Measurements from ENCODE around the gene IRS2. TPM values are rescaled to one million over a fixed set of nuclear protein-coding genes. Genes with fewer than 3 reads are reported as not detected.

Gene IRS2
- total RNA-seq, 1 experiment from 2014 or later = 9.2 TPM

DNA sequence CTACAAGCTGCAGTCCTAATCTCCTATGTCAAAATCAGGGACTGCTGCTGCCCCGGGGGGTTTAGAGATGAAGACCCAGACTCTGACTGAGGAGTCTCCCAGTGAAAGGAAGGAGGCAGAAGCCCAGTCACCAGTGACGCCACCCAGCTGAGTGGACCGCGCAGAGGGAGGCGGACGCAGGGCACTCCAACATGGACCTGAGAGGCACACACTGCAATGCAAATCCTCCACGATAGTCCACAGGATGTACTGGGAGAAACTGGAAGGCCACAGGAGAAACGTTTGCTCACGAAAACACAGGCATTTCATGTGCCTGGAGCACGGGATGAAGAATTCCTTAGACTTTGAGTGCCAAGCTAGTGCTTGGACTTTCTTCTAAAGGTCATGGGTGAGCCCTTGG lies 58.3 kb downstream of the IRS2 start:
- H2AFZ ChIP-seq (ENCODE audit: low read depth, low read length, poor library complexity, severe bottlenecking) = no peak overlapping the region
- TF ChIP-seq POLR2AphosphoS5 (IDR thresholded peaks at IDR 0.05; ENCODE audit: low read depth, low read length) (no peak), CBX3 (IDR thresholded peaks at IDR 0.05; ENCODE audit: low read depth) (no peak), ELF1 (IDR thresholded peaks at IDR 0.05; ENCODE audit: borderline replicate concordance, low read depth) (no peak), EGR1 (IDR thresholded peaks at IDR 0.05; ENCODE audit: low read depth) (no peak), SP1 (IDR thresholded peaks at IDR 0.05; ENCODE audit: low read depth) (no peak), YY1 (IDR thresholded peaks at IDR 0.05; ENCODE audit: extremely low read depth, insufficient replicate concordance, low read depth, low read length) (no peak), EZH2 (IDR thresholded peaks at IDR 0.05) (no peak), SRF (IDR thresholded peaks at IDR 0.05; ENCODE audit: low read depth) (no peak), EZH2phosphoT487 (IDR thresholded peaks at IDR 0.05; ENCODE audit: borderline replicate concordance) (no peak), JUND (IDR thresholded peaks at IDR 0.05) (no peak), POLR2A (IDR thresholded peaks at IDR 0.05; ENCODE audit: borderline replicate concordance, extremely low read depth, insufficient read depth, insufficient read length) (no peak), SIN3A (IDR thresholded peaks at IDR 0.05; ENCODE audit: low read depth) (no peak), FOSL1 (IDR thresholded peaks at IDR 0.05; ENCODE audit: low read depth) (no peak), ZFX (IDR thresholded peaks at IDR 0.05) (no peak), CEBPB (IDR thresholded peaks at IDR 0.05; ENCODE audit: low read depth) (no peak), RAD21 (IDR thresholded peaks at IDR 0.05; ENCODE audit: low read depth) (no peak)
- TF ChIP-seq, protein P1, sequence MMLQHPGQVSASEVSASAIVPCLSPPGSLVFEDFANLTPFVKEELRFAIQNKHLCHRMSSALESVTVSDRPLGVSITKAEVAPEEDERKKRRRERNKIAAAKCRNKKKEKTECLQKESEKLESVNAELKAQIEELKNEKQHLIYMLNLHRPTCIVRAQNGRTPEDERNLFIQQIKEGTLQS (IDR thresholded peaks at IDR 0.05) = no peak
- TF ChIP-seq, protein P2, sequence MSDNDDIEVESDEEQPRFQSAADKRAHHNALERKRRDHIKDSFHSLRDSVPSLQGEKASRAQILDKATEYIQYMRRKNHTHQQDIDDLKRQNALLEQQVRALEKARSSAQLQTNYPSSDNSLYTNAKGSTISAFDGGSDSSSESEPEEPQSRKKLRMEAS (IDR thresholded peaks at IDR 0.05) = no peak
- TF ChIP-seq, protein P3, sequence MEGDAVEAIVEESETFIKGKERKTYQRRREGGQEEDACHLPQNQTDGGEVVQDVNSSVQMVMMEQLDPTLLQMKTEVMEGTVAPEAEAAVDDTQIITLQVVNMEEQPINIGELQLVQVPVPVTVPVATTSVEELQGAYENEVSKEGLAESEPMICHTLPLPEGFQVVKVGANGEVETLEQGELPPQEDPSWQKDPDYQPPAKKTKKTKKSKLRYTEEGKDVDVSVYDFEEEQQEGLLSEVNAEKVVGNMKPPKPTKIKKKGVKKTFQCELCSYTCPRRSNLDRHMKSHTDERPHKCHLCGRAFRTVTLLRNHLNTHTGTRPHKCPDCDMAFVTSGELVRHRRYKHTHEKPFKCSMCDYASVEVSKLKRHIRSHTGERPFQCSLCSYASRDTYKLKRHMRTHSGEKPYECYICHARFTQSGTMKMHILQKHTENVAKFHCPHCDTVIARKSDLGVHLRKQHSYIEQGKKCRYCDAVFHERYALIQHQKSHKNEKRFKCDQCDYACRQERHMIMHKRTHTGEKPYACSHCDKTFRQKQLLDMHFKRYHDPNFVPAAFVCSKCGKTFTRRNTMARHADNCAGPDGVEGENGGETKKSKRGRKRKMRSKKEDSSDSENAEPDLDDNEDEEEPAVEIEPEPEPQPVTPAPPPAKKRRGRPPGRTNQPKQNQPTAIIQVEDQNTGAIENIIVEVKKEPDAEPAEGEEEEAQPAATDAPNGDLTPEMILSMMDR (IDR thresholded peaks at IDR 0.05 in 2 of 3, conservative IDR thresholded peaks at IDR 0.05 in 1 of 3; ENCODE audit: borderline replicate concordance in 1 of 3, insufficient read depth in 1 of 3, low read depth in 2 of 3, low read length in 2 of 3) = no peak
- TF ChIP-seq, protein P4, sequence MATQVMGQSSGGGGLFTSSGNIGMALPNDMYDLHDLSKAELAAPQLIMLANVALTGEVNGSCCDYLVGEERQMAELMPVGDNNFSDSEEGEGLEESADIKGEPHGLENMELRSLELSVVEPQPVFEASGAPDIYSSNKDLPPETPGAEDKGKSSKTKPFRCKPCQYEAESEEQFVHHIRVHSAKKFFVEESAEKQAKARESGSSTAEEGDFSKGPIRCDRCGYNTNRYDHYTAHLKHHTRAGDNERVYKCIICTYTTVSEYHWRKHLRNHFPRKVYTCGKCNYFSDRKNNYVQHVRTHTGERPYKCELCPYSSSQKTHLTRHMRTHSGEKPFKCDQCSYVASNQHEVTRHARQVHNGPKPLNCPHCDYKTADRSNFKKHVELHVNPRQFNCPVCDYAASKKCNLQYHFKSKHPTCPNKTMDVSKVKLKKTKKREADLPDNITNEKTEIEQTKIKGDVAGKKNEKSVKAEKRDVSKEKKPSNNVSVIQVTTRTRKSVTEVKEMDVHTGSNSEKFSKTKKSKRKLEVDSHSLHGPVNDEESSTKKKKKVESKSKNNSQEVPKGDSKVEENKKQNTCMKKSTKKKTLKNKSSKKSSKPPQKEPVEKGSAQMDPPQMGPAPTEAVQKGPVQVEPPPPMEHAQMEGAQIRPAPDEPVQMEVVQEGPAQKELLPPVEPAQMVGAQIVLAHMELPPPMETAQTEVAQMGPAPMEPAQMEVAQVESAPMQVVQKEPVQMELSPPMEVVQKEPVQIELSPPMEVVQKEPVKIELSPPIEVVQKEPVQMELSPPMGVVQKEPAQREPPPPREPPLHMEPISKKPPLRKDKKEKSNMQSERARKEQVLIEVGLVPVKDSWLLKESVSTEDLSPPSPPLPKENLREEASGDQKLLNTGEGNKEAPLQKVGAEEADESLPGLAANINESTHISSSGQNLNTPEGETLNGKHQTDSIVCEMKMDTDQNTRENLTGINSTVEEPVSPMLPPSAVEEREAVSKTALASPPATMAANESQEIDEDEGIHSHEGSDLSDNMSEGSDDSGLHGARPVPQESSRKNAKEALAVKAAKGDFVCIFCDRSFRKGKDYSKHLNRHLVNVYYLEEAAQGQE (IDR thresholded peaks at IDR 0.05; ENCODE audit: low read depth) = no peak
- CTCF ChIA-PET = no interaction called here
- DNase-seq (ENCODE audit: low read depth, low spot score) (no peak), ATAC-seq (no peak)
- H3K36me3 ChIP-seq (ENCODE audit: control insufficient read depth in 1 of 2, insufficient read depth in 2 of 2, low read length in 2 of 2) = no peaks in the 10 kb centered on the region
- no peaks in the 10 kb centered on the region for H3K9me3 ChIP-seq (ENCODE audit: control insufficient read depth in 1 of 2, insufficient read depth in 1 of 2, low read depth in 1 of 2, low read length in 2 of 2)
- H3K9ac ChIP-seq (ENCODE audit: low read length) = no peak overlapping the region
- RAD21 ChIA-PET (ENCODE audit: low non-redundant PET in 1 of 2, low total read pairs in 2 of 2, uncharacterized antibody in 2 of 2, unreplicated experiment in 2 of 2) = no interaction called here
- POLR2A ChIA-PET = no interaction called here
- no peak overlapping the region for H3K4me3 ChIP-seq (replicated peaks in 1 of 2; ENCODE audit: low read depth in 1 of 2, low read length in 2 of 2)
- no peak overlapping the region for H3K4me2 ChIP-seq (ENCODE audit: low read length)
- no peaks in the 10 kb centered on the region for H3K9me2 ChIP-seq (ENCODE audit: insufficient read depth)
- H4K20me1 ChIP-seq (ENCODE audit: insufficient read depth) = no peaks in the 10 kb centered on the region
- intact Hi-C loops (cut with micrococcal nuclease) = no loop called here
- H3K27me3 ChIP-seq (ENCODE audit: insufficient read depth, low read length) = no peaks in the 10 kb centered on the region
- no peaks in the 10 kb centered on the region for H3K79me2 ChIP-seq (ENCODE audit: insufficient read depth, low read length)
- no TSS peak for BruUV-seq (replicated peaks)
- no peak overlapping the region for H3K27ac ChIP-seq (ENCODE audit: low read depth, low read length)
- H3K4me1 ChIP-seq (ENCODE audit: control insufficient read depth in 1 of 2, insufficient read depth in 2 of 2, low read length in 2 of 2) = no peaks in the 10 kb centered on the region
